ENCODE data around the gene CXADR.
"Not testable (repeated sequence)": the region's sequence is repeated elsewhere in the genome, so short reads cannot be mapped to it uniquely, and the experiment has no call there.

CXADR gene

DNA sequence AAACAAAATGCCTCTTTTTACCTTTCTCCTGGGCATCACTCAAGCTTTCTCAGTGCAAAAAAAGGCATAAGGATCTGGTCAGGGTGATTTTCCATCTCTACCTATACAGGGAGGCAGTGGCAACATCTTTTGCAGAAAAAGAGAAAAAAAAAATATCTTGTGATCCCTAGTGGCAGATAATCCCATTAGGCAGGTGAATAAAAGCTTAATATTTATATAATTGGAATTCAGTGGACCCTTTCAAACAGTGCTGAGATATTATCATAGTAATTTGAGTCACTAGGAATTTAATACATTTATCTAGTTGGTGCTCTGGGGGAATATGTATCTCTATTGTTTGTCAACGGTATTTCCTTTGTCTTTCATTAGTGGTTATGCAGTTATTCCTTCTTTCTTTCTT, 29.9 kb upstream of the CXADR start:
- H3K4me3 ChIP-seq (ENCODE audit: low read depth in 1 of 2, low read length in 2 of 2): no peak overlapping the region
- no peak overlapping the region for H3K4me2 ChIP-seq (ENCODE audit: insufficient read depth, low read length)
- no peaks in the 10 kb centered on the region for H4K20me1 ChIP-seq (ENCODE audit: insufficient read depth, low read length)
- no peak overlapping the region for H2AFZ ChIP-seq (ENCODE audit: low read depth, low read length)
- TF ChIP-seq EZH2 (IDR thresholded peaks at IDR 0.05; ENCODE audit: borderline replicate concordance, low read depth, low read length, severe bottlenecking): no peak
- TF ChIP-seq, protein P1, sequence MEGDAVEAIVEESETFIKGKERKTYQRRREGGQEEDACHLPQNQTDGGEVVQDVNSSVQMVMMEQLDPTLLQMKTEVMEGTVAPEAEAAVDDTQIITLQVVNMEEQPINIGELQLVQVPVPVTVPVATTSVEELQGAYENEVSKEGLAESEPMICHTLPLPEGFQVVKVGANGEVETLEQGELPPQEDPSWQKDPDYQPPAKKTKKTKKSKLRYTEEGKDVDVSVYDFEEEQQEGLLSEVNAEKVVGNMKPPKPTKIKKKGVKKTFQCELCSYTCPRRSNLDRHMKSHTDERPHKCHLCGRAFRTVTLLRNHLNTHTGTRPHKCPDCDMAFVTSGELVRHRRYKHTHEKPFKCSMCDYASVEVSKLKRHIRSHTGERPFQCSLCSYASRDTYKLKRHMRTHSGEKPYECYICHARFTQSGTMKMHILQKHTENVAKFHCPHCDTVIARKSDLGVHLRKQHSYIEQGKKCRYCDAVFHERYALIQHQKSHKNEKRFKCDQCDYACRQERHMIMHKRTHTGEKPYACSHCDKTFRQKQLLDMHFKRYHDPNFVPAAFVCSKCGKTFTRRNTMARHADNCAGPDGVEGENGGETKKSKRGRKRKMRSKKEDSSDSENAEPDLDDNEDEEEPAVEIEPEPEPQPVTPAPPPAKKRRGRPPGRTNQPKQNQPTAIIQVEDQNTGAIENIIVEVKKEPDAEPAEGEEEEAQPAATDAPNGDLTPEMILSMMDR (IDR thresholded peaks at IDR 0.05; ENCODE audit: borderline replicate concordance, extremely low read depth, low read length, poor library complexity, severe bottlenecking): no peak
- H3K27ac ChIP-seq (ENCODE audit: low read length): no peak overlapping the region
- no peak overlapping the region for H3K9ac ChIP-seq (ENCODE audit: low read depth, low read length)
- H3K27me3 ChIP-seq (ENCODE audit: insufficient read depth, low read length, poor library complexity): no peaks in the 10 kb centered on the region
- H3K36me3 ChIP-seq (ENCODE audit: insufficient read depth, low read length): no peaks in the 10 kb centered on the region
- no peaks in the 10 kb centered on the region for H3K4me1 ChIP-seq (ENCODE audit: insufficient read depth, low read length)
- no peaks in the 10 kb centered on the region for H3K79me2 ChIP-seq (ENCODE audit: insufficient read depth, low read length)
- DNase-seq (no peak), ATAC-seq (ENCODE audit: insufficient read depth, low read depth) (no peak)
- no peaks in the 10 kb centered on the region for H3K9me3 ChIP-seq (ENCODE audit: insufficient read depth, low read length, severe bottlenecking)

DNA sequence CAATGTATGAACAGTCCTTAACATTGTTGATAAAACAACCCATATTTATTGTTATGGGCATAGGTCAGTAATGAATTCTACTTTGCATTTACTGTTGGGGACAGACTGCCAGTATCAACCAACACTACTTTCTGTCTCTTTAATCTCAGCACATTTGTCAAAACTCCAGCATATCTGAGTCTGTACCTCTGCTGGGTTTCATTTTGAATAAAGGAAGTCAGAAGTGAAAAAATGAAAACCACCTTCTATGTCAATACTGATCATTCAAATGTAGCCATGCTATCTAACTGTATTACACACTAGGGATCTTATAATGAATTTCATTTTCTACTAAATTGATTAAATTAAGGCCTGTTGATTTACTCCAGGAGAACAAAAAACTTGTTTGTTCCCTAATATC, 24.2 kb upstream of the CXADR start:
- H4K20me1 ChIP-seq (ENCODE audit: insufficient read depth, low read length): no peaks in the 10 kb centered on the region
- no peak overlapping the region for H3K4me3 ChIP-seq (ENCODE audit: low read depth in 1 of 2, low read length in 2 of 2)
- no peaks in the 10 kb centered on the region for H3K79me2 ChIP-seq (ENCODE audit: insufficient read depth, low read length)
- H2AFZ ChIP-seq (ENCODE audit: low read depth, low read length): no peak overlapping the region
- H3K9ac ChIP-seq (ENCODE audit: low read depth, low read length): no peak overlapping the region
- H3K36me3 ChIP-seq (ENCODE audit: insufficient read depth, low read length): no peaks in the 10 kb centered on the region
- H3K4me2 ChIP-seq (ENCODE audit: insufficient read depth, low read length): no peak overlapping the region
- H3K4me1 ChIP-seq (ENCODE audit: insufficient read depth, low read length): no peaks in the 10 kb centered on the region
- DNase-seq (no peak), ATAC-seq (ENCODE audit: insufficient read depth, low read depth) (no peak)
- H3K27me3 ChIP-seq (ENCODE audit: insufficient read depth, low read length, poor library complexity): no peaks in the 10 kb centered on the region
- H3K27ac ChIP-seq (ENCODE audit: low read length): no peak overlapping the region
- no peaks in the 10 kb centered on the region for H3K9me3 ChIP-seq (ENCODE audit: insufficient read depth, low read length, severe bottlenecking)
- no peak for TF ChIP-seq EZH2 (IDR thresholded peaks at IDR 0.05; ENCODE audit: borderline replicate concordance, low read depth, low read length, severe bottlenecking)
- TF ChIP-seq, protein P1 (IDR thresholded peaks at IDR 0.05; ENCODE audit: borderline replicate concordance, extremely low read depth, low read length, poor library complexity, severe bottlenecking): no peak

DNA sequence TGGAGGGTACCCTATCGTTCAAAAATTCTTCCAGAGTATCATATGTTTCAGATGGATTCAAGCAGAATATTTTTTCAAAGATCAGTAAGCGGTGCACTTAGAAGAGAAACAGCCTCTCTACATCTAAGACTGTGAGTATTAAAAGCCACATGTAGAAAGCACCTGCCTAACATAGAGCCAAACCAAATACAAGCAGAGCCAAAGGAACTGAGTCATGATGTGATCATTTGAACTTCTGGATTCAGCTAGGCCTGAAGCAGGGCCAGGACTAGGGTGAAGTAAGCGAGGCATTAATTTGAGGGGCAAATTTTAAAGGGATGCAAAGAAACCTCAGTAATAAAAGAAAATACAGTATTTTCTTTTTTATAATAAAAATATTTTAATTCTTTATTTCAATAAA, 23.3 kb upstream of the CXADR start:
- not testable (repeated sequence) for H3K4me3 ChIP-seq (ENCODE audit: low read depth in 1 of 2, low read length in 2 of 2); H3K9me3 ChIP-seq (ENCODE audit: insufficient read depth, low read length, severe bottlenecking); H3K9ac ChIP-seq (ENCODE audit: low read depth, low read length); H2AFZ ChIP-seq (ENCODE audit: low read depth, low read length); H3K27me3 ChIP-seq (ENCODE audit: insufficient read depth, low read length, poor library complexity); H4K20me1 ChIP-seq (ENCODE audit: insufficient read depth, low read length); H3K36me3 ChIP-seq (ENCODE audit: insufficient read depth, low read length); H3K4me1 ChIP-seq (ENCODE audit: insufficient read depth, low read length); H3K27ac ChIP-seq (ENCODE audit: low read length); H3K4me2 ChIP-seq (ENCODE audit: insufficient read depth, low read length); H3K79me2 ChIP-seq (ENCODE audit: insufficient read depth, low read length); ATAC-seq (ENCODE audit: insufficient read depth, low read depth); DNase-seq

DNA sequence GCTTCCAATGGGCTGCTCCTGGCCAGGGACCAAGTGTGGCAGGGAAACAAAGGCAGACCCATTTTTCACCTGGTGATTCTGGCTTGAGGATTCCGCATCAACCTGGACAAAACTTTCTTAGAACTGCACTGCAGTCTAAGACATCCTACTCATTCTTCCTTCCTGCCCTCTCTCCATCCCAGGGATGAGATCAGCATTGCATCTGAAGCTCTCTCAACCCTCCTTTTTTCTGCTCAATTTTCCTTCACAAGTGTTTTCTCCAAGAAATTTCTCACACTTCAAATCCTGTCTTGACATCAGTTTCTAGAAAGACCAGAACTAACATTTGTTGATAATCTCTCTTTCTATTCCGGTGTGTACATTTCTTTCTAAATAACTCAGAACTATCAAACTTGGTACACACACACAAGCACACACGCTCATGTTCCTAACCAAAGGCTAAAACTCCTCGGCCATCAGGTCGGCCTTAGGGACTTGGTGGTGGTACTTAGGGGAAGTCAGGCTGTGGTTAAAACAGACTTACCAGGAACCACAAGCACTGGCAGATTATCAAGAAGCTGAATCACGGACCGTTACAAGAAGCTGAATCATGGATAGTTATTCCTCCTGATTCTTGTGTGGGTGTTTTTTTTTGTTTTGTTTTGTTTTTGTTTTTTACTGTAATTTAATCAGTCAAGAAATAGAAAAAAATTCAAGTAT, 21.0 kb upstream of the CXADR start:
- H3K4me3 ChIP-seq (ENCODE audit: low read depth in 1 of 2, low read length in 2 of 2): no peak overlapping the region
- H3K27me3 ChIP-seq (ENCODE audit: insufficient read depth, low read length, poor library complexity): no peaks in the 10 kb centered on the region
- TF ChIP-seq, protein P1 (IDR thresholded peaks at IDR 0.05; ENCODE audit: borderline replicate concordance, extremely low read depth, low read length, poor library complexity, severe bottlenecking): no peak
- TF ChIP-seq EZH2 (IDR thresholded peaks at IDR 0.05; ENCODE audit: borderline replicate concordance, low read depth, low read length, severe bottlenecking): no peak
- H2AFZ ChIP-seq (ENCODE audit: low read depth, low read length): no peak overlapping the region
- H3K4me2 ChIP-seq (ENCODE audit: insufficient read depth, low read length): no peak overlapping the region
- ATAC-seq (ENCODE audit: insufficient read depth, low read depth) (no peak), DNase-seq (no peak)
- H3K9ac ChIP-seq (ENCODE audit: low read depth, low read length): no peak overlapping the region
- no peaks in the 10 kb centered on the region for H3K4me1 ChIP-seq (ENCODE audit: insufficient read depth, low read length)
- H3K36me3 ChIP-seq (ENCODE audit: insufficient read depth, low read length): no peaks in the 10 kb centered on the region
- H3K9me3 ChIP-seq (ENCODE audit: insufficient read depth, low read length, severe bottlenecking): no peaks in the 10 kb centered on the region
- no peak overlapping the region for H3K27ac ChIP-seq (ENCODE audit: low read length)
- H3K79me2 ChIP-seq (ENCODE audit: insufficient read depth, low read length): no peaks in the 10 kb centered on the region
- no peaks in the 10 kb centered on the region for H4K20me1 ChIP-seq (ENCODE audit: insufficient read depth, low read length)
